ENCODE results near the gene MDN1. TPM values are rescaled to one million over a fixed set of nuclear protein-coding genes. Genes with fewer than 3 reads are reported as not detected.

MDN1 gene
- total and polyA plus RNA-seq, 2 of the 8 experiments (the other 6 are each of a cell fraction or from before 2014, with no cell fraction given), result 53.5 to 179 TPM

- TF ChIP-seq ATF3 (IDR thresholded peaks at IDR 0.05; ENCODE audit: insufficient read depth, low read depth, low read length) (no peak), SP1 (IDR thresholded peaks at IDR 0.05; ENCODE audit: low read depth, low read length) (no peak), MAX (IDR thresholded peaks at IDR 0.05) (no peak), EP300 (IDR thresholded peaks at IDR 0.05; ENCODE audit: borderline replicate concordance in 1 of 2, low read depth in 2 of 2, low read length in 2 of 2) (no peak)
Observed at GRCh38 chr6:89843070-89843469, 23.5 kb upstream of the MDN1 start (continued).
